Neural crest cell (in vitro differentiated cells): ENCODE data around the gene SOAT2. TPM values are rescaled to one million over a fixed set of nuclear protein-coding genes. Genes with fewer than 3 reads are reported as not detected.
"Not testable (repeated sequence)": the region's sequence is repeated elsewhere in the genome, so short reads cannot be mapped to it uniquely, and the experiment has no call there.

ENCODE experiments used
- DNase-seq: peaks from one replicate; pipeline ENCODE4 v3.0.0; 2021; ENCODE audit warnings: low read depth, mixed read lengths, low spot score
- H3K27ac Mint-ChIP-seq: one replicate; pipeline ENCODE4 v1.8.0; 2021; ENCODE audit warnings: mild to moderate bottlenecking, mixed read lengths; ENCODE audit not compliant: unreplicated experiment
- H3K27me3 Mint-ChIP-seq: 2 replicates; pipeline ENCODE4 v1.8.0; 2021; ENCODE audit warnings: low read depth, mild to moderate bottlenecking, mixed read lengths
- H3K36me3 Mint-ChIP-seq: 2 replicates; pipeline ENCODE4 v1.8.0; 2021; ENCODE audit warnings: low read depth, mild to moderate bottlenecking, mixed read lengths
- H3K4me1 Mint-ChIP-seq: 2 replicates; pipeline ENCODE4 v1.8.0; 2021; ENCODE audit warnings: mixed read lengths
- H3K4me3 Mint-ChIP-seq: one replicate; pipeline ENCODE4 v1.8.0; 2021; ENCODE audit warnings: mild to moderate bottlenecking, mixed read lengths
- H3K9me3 Mint-ChIP-seq: 2 replicates; pipeline ENCODE4 v1.8.0; 2021; ENCODE audit warnings: mixed read lengths
- total RNA-seq: library from RNA; stranded (reverse); gene quantifications from 2 replicates; pipeline ENCODE4 v1.2.1, GENCODE V29; 2021
- TF ChIP-seq, protein P1 (sequence below): fragments of 200-600 bp; sonication (generic); conservative IDR thresholded peaks from 2 replicates; pipeline ENCODE4 v1.5.0; 2021; ENCODE audit warnings: antibody characterized with exemption, mild to moderate bottlenecking

SOAT2 gene
- total RNA-seq, 1 donor from 2014 or later: not detected

DNA sequence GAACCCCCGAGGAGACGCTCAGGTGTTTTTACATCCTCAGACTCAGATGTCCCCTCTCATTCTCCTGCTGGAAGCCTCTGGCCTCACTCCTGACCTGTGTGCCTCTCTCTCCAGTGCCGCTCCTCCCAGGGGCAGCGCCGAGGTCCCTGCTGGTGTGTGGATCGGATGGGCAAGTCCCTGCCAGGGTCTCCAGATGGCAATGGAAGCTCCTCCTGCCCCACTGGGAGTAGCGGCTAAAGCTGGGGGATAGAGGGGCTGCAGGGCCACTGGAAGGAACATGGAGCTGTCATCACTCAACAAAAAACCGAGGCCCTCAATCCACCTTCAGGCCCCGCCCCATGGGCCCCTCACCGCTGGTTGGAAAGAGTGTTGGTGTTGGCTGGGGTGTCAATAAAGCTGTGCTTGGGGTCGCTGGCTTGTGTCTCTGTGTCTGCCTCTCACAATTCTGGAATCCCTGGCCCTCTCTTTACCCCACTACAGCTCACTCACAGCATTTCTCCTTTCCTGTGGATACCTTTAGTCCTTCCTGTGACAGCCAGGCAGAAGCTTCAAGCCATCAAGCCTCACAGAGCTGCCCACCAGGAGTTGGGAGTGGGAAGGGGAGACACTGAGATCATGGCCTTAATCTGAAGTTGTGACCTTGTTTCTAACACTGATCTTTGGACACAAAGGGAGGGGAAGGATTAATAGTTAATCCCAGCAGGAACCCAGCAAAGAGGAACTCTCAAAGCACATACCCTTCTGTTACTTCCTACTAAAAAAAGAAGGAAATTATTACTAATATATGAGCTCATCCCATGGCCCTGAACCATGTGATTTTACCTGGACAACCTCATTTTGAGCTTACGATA is 1.1 kb upstream of the SOAT2 start:
- H3K36me3 Mint-ChIP-seq: no peaks in the 10 kb centered on the region
- no peak overlapping the region for H3K27ac Mint-ChIP-seq
- no peak for DNase-seq
- no peak overlapping the region for H3K4me3 Mint-ChIP-seq
- TF ChIP-seq, protein P1, sequence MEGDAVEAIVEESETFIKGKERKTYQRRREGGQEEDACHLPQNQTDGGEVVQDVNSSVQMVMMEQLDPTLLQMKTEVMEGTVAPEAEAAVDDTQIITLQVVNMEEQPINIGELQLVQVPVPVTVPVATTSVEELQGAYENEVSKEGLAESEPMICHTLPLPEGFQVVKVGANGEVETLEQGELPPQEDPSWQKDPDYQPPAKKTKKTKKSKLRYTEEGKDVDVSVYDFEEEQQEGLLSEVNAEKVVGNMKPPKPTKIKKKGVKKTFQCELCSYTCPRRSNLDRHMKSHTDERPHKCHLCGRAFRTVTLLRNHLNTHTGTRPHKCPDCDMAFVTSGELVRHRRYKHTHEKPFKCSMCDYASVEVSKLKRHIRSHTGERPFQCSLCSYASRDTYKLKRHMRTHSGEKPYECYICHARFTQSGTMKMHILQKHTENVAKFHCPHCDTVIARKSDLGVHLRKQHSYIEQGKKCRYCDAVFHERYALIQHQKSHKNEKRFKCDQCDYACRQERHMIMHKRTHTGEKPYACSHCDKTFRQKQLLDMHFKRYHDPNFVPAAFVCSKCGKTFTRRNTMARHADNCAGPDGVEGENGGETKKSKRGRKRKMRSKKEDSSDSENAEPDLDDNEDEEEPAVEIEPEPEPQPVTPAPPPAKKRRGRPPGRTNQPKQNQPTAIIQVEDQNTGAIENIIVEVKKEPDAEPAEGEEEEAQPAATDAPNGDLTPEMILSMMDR: no peak
- H3K4me1 Mint-ChIP-seq: peaks cover 38% of the 10 kb centered on the region
- H3K9me3 Mint-ChIP-seq: no peaks in the 10 kb centered on the region
- peaks cover 30% of the 10 kb centered on the region for H3K27me3 Mint-ChIP-seq

DNA sequence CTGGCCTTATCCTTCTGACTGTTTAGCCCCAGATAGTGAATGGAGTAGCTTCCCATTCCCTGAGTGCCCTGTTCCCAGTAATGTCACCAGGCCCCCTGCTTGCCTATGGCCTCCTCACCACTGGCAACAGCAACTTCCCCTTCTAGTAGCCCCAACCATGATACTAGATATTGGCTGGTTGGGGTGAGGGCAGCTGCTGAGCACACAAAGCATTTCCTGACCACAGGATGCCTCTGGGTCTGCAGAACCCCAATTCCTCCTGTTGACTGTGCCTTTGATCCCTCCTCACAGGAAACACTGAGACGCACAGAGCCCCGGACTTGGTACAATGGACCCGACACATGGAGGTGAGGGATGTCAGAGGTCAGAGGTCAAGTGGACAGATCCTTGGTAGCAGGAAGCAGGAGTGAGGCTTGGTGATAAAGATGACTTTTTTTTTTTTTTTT is 597 bp downstream of the SOAT2 start:
- peaks cover 26% of the 10 kb centered on the region for H3K4me1 Mint-ChIP-seq
- H3K27ac Mint-ChIP-seq: no peak overlapping the region
- DNase-seq: no peak
- TF ChIP-seq, protein P1: no peak
- H3K27me3 Mint-ChIP-seq: peaks cover 13% of the 10 kb centered on the region
- no peaks in the 10 kb centered on the region for H3K36me3 Mint-ChIP-seq
- no peaks in the 10 kb centered on the region for H3K9me3 Mint-ChIP-seq
- H3K4me3 Mint-ChIP-seq: no peak overlapping the region

- peaks cover 20% of the 10 kb centered on the region for H3K4me1 Mint-ChIP-seq
- no peak for DNase-seq
- TF ChIP-seq, protein P1: no peak
- no peaks in the 10 kb centered on the region for H3K9me3 Mint-ChIP-seq
- no peaks in the 10 kb centered on the region for H3K36me3 Mint-ChIP-seq
- H3K27ac Mint-ChIP-seq: peak overlapping the region; percentile 50
- H3K4me3 Mint-ChIP-seq: no peak overlapping the region
- H3K27me3 Mint-ChIP-seq: peaks cover 5% of the 10 kb centered on the region
These were observed 2.0 kb downstream of the SOAT2 start for GRCh38 chr12:53105256-53105655.

DNA sequence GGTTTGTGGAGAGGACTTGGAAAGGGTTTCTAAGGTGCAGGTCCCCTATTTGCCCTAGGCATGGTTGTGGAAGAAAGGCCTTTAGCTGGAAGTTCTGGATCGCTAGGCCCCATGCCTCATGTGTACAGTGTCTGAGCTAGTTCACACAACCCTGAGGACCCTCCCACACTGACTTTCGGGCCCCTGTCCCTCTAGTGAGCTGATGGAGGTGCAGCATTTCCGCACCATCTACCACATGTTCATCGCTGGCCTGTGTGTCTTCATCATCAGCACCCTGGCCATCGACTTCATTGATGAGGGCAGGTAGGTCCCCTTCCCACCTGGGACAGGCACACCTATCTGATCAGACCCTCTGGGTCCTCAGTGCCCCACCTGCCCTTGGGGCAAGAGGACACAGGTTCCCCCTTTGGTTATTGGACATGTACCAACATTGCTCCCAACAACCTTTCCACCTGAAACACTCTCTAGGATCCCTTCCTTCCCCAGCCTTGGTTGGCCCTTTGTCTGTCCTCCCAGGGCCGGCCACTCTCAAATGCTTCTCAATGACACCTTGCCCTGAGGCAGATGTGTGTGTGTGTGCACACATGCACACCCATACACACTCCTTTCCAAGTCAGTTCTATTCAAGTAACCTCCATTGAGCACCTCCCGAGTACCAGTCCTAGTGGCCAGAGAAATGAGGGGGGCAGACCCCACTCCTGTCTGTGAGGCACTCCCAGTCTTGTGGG is 2.6 kb downstream of the SOAT2 start:
- Mint-ChIP-seq H3K9me3 (no peaks in the 10 kb centered on the region), H3K27me3 (peaks cover 3% of the 10 kb centered on the region), H3K4me1 (peaks cover 20% of the 10 kb centered on the region), H3K4me3 (no peak overlapping the region), H3K36me3 (no peaks in the 10 kb centered on the region), H3K27ac (no peak overlapping the region)
- TF ChIP-seq, protein P1: no peak
- DNase-seq: no peak

GRCh38 chr12:53107122-53107521 is 3.8 kb downstream of the SOAT2 start:
- Mint-ChIP-seq H3K27me3 (peaks cover 3% of the 10 kb centered on the region), H3K27ac (no peak overlapping the region), H3K9me3 (no peaks in the 10 kb centered on the region), H3K4me1 (peaks cover 20% of the 10 kb centered on the region), H3K36me3 (no peaks in the 10 kb centered on the region), H3K4me3 (no peak overlapping the region)
- DNase-seq: no peak
- TF ChIP-seq, protein P1: no peak

DNA sequence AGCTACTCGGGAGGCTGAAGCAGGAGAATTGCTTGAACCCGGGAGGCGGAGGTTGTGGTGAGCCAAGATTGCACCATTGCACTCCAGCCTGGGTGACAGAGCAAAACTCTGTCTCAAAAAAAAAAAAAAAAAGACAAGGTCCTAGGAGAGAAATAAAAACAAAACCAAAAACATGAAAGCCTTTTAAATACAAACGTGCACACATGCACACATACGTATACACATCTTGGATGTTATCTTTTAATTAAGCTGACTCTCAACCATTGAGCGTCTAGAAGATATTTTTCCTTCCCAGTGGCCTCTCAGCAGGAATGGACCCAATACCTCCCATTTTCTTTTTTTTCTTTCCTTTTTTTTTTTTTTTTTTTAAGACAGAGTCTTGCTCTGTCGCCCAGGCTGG is 9.1 kb downstream of the SOAT2 start:
- DNase-seq: not testable (repeated sequence)

More for the DNA sequence above, 9.1 kb downstream of the SOAT2 start:
- H3K36me3 Mint-ChIP-seq, H3K27ac Mint-ChIP-seq, H3K4me1 Mint-ChIP-seq, H3K27me3 Mint-ChIP-seq, H3K4me3 Mint-ChIP-seq, H3K9me3 Mint-ChIP-seq: not testable (repeated sequence)
